ENCODE data around the gene RAB3B.
"Not testable (repeated sequence)": the region's sequence is repeated elsewhere in the genome, so short reads cannot be mapped to it uniquely, and the experiment has no call there.

RAB3B gene, protein sequence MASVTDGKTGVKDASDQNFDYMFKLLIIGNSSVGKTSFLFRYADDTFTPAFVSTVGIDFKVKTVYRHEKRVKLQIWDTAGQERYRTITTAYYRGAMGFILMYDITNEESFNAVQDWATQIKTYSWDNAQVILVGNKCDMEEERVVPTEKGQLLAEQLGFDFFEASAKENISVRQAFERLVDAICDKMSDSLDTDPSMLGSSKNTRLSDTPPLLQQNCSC

DNA sequence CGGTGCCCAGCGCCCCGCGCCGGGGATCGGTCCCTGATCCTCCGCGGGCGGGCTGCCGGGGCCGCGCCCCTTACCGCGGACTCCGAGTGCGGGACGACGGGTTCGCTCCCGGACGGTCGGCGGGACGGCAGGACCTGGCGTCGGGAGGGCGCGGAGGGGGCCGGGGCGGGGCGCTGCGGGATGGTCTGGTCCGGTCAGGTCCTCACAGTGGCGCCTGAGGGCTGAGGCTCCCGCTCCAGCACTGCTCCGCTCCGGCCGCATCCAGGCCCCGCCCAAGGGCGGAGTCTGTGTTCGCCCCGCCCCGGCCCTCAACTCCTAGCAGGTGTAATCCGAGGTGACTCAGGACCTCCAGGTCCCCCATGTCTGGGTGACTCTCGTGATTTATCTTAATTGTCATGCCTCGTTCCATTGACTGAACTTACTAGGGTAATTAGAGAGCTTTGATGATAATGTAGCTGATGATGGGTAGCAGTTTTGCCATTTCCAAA is at the start of gene RAB3B:
RAB3B (minus strand) TSS at position 223 of the 488 bp plus-strand sequence. CDS start 13,583 bp downstream, outside the sequence.
- DNase-seq = peak; percentile 91

DNA sequence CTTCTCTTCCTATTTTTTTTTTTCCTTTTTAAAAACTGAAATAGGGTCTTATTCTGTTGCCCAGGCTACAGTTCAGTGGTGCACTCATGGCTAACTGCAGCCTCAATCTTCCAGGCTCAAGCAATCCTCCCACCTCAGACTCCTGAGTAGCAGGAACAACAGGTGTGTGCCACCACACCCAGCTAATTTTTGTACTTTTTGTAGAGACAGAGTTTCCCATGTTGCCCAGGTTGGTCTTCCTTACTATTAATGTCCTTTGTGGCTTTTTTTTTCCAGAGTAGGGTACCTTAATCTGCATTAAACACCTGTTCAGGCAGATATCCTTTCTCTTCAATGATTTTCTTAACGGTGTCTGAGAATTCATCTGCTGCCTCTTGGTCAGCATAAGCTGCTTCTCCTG is 47.4 kb upstream of the RAB3B start:
- no peak for DNase-seq

DNA sequence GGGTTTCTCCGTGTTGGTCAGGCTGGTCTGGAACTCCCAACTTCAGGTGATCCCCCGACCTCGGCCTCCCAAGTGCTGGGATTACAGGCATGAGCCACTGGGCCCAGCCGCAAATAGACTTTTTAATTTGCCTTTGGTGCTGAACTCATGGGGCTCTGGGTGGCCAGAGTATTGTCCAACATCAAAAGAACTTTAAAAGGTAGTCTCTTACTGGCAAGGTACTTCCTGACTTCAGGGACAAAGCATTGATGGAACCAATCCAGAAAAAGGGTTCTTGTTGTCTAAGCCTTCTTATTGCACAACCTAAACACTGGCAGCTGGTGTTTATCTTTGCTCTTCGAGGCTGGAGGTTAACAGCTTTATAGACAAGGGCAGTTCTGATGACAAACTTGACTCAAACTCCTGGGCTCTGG is 46.9 kb upstream of the RAB3B start:
- DNase-seq = no peak

DNA sequence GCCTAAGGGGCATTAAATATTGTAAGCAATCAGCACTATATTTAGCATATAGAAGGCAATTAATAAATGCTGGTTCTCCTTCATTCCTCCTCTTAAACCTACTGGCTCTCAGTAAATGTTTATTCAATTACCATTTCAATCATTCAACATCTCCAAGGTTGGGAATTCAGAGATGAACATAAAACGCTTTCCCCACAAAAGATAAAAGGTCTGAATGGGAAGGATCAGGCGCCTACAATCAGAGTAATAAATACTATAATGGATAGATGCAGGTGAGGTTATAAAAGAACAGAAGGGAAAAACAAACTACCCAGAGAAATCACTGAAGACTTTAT is 43.5 kb upstream of the RAB3B start:
- DNase-seq = no peak

DNA sequence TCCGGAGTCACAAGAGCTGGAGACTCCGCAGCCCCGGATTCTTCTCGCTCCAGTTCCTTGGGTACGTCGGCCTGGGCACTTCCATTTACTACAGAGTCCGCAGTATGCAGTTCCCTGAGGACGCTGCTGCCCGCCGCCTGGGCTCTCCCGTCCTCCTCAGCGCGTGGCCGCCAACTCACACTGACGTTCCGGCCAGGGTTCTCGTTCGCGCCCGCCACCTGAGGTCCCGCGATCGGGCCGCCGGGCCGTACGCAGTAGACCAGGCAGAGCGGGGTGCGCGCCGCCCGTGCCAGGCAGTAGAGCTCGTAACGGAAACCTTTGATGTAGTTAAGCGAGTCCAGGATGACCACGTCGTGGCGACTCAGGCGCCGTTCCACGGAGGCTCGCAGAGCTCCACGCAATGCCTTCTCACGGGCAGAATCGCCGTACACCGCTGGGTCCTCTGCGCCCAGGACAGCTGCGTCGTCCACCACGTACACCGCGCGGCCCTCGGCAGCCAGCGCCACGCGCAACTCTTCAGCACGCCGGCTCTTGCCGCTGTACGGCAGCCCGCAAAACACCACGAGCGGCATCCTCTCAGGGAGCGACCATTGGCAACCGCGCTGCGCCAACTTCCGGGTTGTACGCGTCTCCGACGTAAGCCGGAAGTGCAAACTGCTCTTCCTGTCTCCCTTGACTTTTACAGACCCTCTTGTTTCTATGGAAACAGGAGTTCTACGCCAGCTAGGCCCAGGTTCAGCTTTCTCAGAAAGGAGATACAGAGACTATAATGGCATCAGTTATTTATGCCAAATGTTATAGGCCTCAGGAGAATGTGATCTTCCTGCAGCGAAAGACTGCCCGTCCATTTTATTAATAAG is 42.9 kb upstream of the RAB3B start, which contains the start of gene KTI12:
KTI12 (minus strand) TSS at position 621 of the 860 bp plus-strand sequence; CDS start at position 572, 49 bp downstream.
- DNase-seq = peak; percentile 88

DNA sequence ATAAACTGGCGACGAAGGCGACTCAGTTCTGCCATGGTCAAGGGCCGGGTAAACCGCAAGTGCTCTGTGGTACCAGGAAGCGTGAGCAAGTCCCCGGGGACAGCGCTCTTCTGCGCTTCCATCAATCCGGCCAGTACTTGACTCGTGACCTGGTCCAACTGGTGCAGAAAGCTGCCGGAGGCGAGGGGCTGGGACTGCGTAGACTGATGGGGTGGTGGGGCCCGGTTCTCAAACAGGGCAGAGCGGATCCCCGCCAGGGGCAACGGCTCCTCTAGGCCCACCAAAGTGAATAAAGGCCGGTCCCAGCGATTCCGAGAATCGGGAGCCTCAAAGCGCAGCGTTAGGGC is 42.3 kb upstream of the RAB3B start:
- no peak for DNase-seq

DNA sequence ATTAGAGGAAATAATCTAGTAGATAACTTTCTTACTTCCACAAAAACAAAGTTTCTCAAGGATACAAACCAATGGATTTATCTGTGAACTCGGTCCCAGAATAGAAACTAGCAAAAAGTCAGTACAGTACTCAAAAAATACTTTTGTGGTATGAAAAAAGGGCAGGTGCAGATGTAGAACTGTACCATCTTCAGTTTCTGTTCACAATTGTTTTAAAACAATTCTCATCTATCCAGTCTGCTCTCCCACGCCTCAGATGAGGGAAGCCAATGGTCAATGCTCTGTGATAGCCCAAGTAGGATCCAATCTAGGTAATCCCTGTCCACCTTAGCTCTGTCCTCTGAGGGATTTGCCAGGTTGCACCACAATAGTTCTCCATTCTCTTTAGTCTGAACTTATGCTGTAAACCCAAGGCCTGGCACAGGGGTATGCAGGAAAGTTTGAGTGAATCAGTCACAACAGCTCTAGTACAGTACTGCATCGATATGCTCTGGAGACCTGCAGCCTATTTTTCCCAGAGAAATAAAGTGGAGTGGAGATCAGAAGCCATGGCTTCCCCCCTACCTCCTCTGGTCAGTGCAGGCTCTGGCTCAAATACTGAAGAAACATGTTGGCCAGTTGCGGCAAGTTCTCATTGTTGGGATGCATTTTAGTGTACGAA is 41.8 kb upstream of the RAB3B start:
- DNase-seq = no peak

DNA sequence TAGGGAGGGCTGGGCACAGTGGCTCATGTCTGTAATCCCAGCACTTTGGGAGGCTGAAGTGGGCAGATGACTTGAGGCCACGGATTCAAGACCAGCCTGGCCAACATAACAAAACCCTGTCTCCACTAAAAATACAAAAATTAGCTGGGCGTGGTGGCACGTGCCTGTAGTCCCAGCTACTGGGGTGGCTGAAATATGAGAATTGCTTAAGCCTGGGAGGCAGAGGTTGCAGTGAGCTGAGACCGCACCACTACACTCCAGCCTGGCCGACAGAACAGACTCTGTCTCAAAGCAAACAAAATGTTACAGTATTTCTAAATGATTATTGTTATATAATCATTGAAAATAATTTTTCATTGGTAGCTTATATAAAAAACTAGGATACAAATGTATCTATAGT is 38.3 kb upstream of the RAB3B start:
- not testable (repeated sequence) for DNase-seq

DNA sequence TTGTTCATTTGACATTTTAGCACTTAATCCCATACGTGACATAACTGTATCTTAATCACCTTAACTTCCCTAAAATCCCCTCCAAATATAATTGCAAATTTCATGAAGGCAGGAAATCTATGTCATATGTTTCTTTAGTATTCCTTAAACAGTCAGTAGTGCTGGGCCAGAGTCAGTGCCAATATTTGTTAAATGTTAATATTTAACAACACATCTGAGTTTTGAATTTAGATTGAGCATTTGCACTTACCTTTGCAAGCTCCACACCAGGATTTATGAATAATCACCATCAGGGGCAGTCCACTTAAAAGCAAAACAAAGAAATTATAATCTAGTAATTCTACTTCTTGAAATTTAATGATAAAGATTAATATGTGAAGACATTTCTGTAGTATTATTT is 37.8 kb upstream of the RAB3B start:
- no peak for DNase-seq

DNA sequence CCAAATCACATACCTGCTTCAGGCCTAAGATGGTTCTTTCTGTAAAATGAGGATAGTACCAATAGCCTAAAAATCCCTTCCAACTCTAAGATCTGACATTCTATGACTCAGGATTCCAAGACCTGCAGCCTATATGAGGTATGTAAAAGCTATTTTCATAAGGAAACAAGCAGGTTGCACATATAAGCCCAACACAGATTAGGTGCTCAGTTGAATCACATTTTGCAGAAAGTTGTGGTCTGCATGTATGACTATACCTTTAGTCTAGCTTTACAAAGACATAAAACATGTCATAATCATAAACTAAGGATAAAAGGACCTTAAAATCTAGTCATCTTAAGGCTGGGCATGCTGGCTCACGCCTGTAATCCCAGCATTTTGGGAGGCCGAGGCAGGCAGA is 35.8 kb upstream of the RAB3B start:
- no peak for DNase-seq

DNA sequence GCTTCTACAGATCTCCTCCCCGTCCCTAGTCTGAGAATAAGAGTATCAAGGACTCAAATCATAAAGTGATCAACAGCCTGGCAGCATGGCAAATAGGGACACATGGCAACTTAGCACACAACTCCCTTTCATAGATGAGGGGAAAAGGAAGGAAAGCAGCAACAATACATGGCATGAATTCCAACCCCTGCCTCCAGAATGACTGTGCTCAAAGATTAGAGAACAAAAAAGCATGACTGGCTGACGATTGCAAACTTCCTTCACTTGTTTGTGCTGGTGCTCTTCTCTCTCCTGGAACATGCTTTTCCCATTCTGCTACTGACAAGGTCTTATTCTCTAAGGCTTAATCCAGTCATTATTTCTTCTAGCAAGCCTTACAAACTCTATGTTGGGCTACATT is 31.6 kb upstream of the RAB3B start:
- DNase-seq = no peak

DNA sequence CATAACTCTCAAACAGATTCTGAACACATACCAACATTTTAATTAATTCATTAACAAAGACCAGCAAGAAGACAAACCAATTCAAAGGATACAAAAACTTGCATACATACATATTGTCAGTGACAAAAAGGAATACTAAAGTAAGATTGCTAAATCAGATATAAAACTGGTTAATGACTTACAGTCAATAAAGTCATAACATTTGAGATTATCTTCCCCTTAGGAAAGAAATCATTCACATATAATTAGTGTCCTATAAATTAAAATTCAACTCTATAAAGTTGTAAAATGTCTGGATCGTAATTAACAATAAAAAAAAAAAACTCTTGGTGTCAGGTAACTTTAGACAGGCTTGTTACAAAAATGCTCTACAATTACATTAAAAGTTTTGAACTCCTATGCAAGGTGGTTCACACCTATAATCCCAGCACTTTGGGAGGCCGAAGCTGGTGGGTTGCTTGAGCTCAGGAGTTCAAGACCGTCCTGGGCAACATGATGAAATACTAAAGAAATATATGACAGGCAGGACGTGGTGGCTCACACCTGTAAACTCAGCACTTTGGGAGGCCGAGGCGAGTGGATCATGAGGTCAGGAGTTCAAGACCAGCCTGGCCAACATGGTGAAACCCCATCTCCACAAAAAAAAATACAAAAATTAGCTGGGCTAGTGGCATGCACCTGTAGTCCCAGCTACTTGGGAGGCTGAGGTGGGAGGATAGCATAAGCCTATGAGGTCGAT is 17.7 kb upstream of the RAB3B start:
- DNase-seq = no peak

DNA sequence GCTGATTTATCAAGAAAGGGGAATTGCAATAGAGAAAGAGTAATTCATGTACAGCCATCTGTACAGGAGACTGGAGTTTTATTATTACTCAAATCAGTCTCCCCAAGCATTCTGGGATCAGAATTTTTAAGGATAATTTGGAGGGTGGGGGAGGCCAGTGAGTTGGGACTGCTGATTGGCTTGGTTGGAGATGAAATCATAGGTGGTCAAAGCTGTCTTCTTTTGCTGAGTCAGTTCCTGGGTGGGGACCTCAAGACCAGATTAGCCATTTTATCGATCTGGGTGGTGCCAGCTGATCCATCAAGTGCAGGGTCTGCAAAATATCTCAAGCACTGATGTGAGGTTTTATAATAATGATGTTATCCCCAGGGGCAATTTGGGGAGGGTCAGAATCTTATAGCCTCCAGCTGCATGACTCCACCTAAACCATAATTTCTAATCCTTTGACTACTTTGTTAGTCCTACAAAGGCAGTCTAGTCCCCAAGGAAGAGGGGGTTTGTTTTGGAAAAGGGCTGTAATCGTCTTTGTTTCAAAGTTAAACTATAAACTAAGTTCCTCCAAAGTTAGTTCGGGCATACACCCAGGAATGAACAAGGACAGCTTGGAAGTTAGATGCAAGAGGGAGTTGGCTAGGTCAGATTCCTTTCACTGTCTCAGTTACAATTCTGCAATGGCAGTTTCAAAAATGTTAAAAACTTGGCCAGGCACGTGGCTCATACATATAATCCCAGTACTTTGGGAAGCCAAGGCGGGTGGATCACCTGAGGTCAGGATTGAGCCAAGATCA is 16.9 kb upstream of the RAB3B start:
- DNase-seq = no peak

DNA sequence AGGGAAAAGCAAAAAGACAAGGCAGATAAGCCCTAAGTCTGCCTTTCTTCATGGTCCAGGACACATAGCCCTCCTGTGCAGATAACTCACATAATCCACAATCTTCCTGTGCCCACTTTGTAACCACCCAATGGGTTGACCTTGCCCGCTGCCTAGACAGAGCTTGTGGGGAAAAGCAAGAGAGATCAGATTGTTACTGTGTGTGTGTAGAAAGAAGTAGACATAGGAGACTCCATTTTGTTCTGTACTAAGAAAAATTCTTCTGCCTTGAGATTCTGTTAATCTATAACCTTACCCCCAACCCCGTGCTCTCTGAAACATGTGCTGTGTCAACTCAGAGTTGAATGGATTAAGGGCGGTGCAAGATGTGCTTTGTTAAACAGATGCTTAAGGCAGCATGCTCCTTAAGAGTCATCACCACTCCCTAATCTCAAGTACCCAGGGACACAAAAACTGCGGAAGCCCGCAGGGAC is 15.6 kb upstream of the RAB3B start:
- DNase-seq = not testable (repeated sequence)

DNA sequence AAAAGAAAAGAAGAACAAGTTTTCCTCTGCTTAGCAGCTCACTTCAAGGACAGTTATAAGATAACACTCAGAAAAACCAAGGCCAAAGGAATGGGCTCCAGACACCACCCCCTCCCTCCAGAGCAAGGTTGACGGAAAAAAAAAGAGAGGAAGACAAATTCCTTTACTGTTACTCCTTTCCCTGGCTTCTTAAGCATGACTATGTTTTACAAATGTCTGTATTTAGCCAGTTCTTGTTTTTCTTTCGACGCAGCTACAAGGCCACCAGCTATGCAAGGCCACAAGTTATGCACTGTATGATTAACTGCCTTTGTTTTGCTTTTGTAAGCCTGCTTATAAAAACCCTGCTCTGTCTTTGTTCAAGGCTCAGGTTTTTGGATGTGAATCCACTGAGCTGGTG is 15.0 kb upstream of the RAB3B start:
- DNase-seq = not testable (repeated sequence)

DNA sequence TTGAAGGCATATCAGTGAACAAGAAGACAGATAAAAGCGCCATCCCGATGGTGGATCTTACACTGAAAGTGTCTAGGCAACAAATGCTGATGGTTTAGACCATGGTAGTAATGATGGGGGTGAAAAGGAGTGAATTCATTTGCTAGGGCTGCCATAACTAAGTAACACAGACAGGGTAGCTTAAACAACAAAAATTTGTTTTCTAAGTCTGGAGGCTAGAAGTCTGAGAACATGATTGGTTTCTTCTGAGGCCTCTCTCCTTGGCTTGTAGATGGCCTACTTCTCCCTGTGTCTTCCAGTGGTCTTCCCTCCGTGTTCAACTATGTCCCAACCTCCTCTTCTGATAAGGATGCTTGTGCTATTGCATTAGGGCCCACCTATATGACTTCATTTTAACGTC is 13.4 kb upstream of the RAB3B start:
- DNase-seq = no peak

DNA sequence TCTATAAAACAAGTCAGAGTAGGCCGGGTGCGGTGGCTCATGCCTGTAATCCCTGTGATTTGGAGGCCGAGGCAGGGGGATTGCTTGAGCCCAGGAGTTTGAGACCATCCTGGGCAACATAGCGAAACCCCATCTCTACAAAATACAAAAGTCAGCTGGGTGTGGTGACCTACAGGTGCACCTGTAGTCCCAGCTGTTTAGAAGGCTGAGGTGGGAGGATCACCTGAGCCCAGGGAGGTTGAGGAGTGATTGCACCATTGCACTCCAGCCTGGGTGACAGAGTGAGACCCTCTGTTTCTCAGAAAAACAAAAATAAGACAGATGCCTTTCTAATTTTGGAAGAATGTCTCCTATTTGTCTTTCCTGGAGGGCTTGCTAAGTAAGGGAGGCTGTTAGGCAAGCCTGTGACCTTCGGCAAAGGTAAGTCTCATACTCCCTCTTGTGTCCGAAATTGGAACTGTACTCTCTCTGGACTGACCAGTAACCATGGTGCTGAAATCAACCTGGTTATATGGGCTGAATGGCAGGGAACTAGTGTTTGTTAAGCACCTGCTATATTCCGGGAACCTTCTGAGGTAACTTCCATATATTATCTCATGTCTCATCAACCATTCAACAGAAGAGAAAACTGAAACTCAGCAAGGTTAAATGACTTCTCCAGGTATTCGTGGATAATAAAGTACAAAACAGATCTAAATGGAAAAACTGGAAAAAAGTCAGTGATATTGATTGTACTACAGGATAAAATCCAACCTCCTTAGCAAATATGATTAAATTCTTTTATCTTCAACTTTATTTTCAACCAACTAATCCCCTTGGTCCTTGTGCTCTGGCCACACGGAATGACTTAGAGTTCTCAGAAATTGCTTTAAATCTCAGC is 11.8 kb upstream of the RAB3B start:
- peak; percentile 84 for DNase-seq

DNA sequence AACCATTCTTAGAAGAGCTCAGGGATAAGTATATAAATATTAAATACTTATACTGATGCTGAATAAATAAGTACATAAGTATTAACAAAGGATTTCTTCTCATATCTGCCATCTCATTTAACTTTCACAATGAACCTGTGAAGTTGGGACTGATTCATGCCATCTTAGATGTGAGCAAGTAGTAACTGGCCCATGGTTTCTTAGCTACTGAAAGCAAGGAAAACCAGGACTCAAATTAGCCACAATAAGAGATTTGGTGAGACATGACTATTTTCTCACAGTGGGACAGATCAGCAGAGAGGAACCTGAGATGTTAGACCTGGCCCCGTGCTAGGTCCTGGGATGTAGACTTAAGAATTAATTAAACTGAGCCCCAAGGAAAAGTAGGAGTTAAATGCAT is 8.2 kb upstream of the RAB3B start:
- DNase-seq = no peak

DNA sequence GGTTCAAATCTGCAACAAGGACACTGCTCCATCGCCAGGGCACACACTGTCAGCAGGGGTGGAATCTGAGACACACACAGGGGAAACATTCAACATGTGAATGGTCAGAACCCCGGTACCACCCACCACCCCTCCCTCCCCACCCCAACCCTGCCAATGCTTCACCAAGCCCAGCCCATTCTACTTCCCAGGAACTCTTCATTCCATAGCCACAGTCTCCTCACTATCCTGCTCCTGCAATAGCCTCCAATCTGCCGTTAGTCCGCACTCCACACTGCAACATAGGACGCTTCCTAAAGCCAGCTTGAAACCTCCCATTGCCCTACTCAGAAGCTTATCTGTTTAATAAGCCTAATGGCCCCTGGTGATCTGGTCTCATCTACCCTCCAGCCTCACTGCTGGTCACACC is 7.5 kb upstream of the RAB3B start:
- DNase-seq = no peak

DNA sequence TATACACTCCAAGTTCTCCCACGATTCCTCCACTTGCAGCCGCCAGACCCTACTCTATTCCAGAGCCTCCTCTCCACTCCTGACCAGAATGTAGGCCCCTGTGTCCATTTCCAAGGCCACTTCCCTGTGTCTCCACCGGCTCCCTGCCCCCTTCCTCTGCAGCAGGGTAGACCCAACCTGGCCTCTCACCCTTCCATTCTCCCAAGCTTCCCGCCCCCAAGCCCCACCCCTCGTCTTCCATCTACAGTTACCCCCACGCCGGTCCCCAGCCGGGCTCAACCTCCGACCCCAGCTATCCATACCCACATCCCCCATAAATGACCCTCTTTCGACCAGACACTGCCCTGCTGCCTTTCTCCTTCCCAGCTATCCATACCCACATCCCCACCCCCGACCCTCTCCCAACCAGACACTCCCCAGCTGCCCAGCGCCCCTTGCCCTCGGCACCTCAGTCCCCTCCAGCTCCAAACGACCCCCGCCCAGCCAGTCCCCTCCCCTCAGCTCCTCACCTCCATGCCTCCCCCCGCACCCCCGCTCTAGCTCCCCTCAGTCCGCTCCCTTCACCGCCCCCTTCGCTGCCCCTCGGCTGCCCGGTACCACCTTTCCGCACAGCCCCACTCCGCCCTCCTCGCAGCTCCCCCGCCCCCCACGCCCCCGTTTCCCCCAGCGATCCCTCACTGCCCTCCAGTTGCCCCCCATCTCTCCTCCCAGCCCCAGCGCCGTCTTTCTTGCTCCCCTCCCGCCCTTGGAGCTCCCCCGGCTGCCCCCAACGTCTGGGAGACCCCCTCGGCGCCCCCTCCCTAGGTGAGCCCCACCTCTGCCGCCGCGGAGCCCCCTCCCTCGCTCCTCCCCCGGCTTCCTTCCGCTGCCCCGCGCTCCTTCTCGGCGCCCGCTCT is 670 bp downstream of the RAB3B start:
- DNase-seq = no peak
